A549 (cell line): ENCODE data around the gene KRTAP4-12. TPM values are rescaled to one million over a fixed set of nuclear protein-coding genes. Genes with fewer than 3 reads are reported as not detected.
A peak's percentile ranks its signal among the peaks of the same experiment; 100 is the strongest.
"Not testable (repeated sequence)": the region's sequence is repeated elsewhere in the genome, so short reads cannot be mapped to it uniquely, and the experiment has no call there.

Source experiments
- ATAC-seq, 2 experiments: fragments of 200-7000 bp in 1 of 2; fragments of >200 bp in 1 of 2; cut with Nextera tagmentation in 1 of 2; cut with Tn5 transposase in 1 of 2; 3 replicates each; pipeline versions ENCODE4 v1.8.0 to v1.9.1; 2018 to 2020; ENCODE audit warnings: mild to moderate bottlenecking in 1 of 2, moderate library complexity in 1 of 2
- CTCF ChIA-PET: fragments of 300-600 bp; sonication (Branson Sonifier 250); formaldehyde crosslinking; extraction: SDS; loops from one replicate; lab custom pipeline; 2021; ENCODE audit warnings: antibody characterized with exemption, inconsistent platforms; lab: Yijun Ruan, JAX
- POLR2A ChIA-PET: fragments of 350-600 bp; formaldehyde crosslinking; extraction: SDS; loops from one replicate; lab custom pipeline; 2021; ENCODE audit warnings: antibody characterized with exemption, inconsistent platforms; lab: Yijun Ruan, JAX
- DNase-seq, 2 experiments: peaks; one replicate each; pipeline versions ENCODE4 v3.0.0 to v3.0.0-alpha.2; 2011 to 2016; ENCODE audit warnings: low read depth in 1 of 2, low spot score in 1 of 2
- FAIRE-seq: peaks from 2 replicates; lab custom pipeline; 2011; peaks lifted over from hg19 to GRCh38; lab: Jason Lieb, UNC
- H3K27ac ChIP-seq, 2 experiments: fragments of >200 bp; sonication (Bioruptor Twin); formaldehyde crosslinking; 3 replicates each; pipeline ENCODE4 v1.5.1; 2016 to 2017
- H3K4me1 ChIP-seq: fragments of >200 bp; sonication (Bioruptor Twin); formaldehyde crosslinking; 3 replicates; pipeline ENCODE4 v1.6.1; 2016
- H3K4me2 ChIP-seq: fragments of >200 bp; sonication (Bioruptor Twin); formaldehyde crosslinking; 3 replicates; pipeline ENCODE4 v1.6.1; 2016
- H3K4me3 ChIP-seq: fragments of >200 bp; sonication (Bioruptor Twin); formaldehyde crosslinking; 3 replicates; pipeline ENCODE4 v1.5.1; 2016
- H3K9me3 ChIP-seq: fragments of >200 bp; sonication (Bioruptor Twin); formaldehyde crosslinking; 3 replicates; pipeline ENCODE4 v1.6.1; 2016
- BCL3 ChIP-seq: fragments of >200 bp; sonication (Bioruptor Twin); formaldehyde crosslinking; IDR thresholded peaks from 3 replicates; pipeline ENCODE4 v1.6.1; 2016
- CBX2 ChIP-seq: fragments of 200-600 bp; sonication (generic); IDR thresholded peaks from 2 replicates; pipeline ENCODE4 v1.6.1; 2016; ENCODE audit warnings: low read depth, mild to moderate bottlenecking, borderline replicate concordance
- CHD2 ChIP-seq: fragments of 150-350 bp; IDR thresholded peaks from 2 replicates; pipeline ENCODE4 v1.6.1; 2014; ENCODE audit warnings: low read length; ENCODE audit not compliant: partially characterized antibody
- CHD4 ChIP-seq: fragments of 200-600 bp; sonication (generic); IDR thresholded peaks from 2 replicates; pipeline ENCODE4 v1.6.1; 2016; ENCODE audit warnings: antibody characterized with exemption, mild to moderate bottlenecking, borderline replicate concordance
- CTCF ChIP-seq: fragments of >200 bp; sonication (Bioruptor Twin); formaldehyde crosslinking; IDR thresholded peaks from 3 replicates; pipeline ENCODE4 v1.5.1; 2016
- E2F6 ChIP-seq: IDR thresholded peaks from 2 replicates; pipeline ENCODE4 v1.6.1; 2012; ENCODE audit warnings: low read depth, borderline replicate concordance
- EHF ChIP-seq: fragments of 250-450 bp; sonication (Bioruptor Pico); IDR thresholded peaks from 2 replicates; pipeline ENCODE4 v1.5.0; 2020; ENCODE audit warnings: mild to moderate bottlenecking
- EHMT2 ChIP-seq: fragments of 200-600 bp; sonication (generic); IDR thresholded peaks from 2 replicates; pipeline ENCODE4 v1.6.1; 2016; ENCODE audit warnings: antibody characterized with exemption, low read depth, mild to moderate bottlenecking, moderate library complexity
- ELK1 ChIP-seq: fragments of 150-350 bp; IDR thresholded peaks from 2 replicates; pipeline ENCODE4 v1.6.1; 2014; ENCODE audit warnings: low read depth, mild to moderate bottlenecking, low read length
- FOSB ChIP-seq: fragments of 250-450 bp; sonication (Bioruptor Pico); IDR thresholded peaks from 2 replicates; pipeline ENCODE4 v1.5.0; 2020; ENCODE audit warnings: mild to moderate bottlenecking, moderate library complexity
- FOXS1 ChIP-seq: fragments of 250-450 bp; sonication (Bioruptor Pico); IDR thresholded peaks from 2 replicates; pipeline ENCODE4 v1.5.0; 2020; ENCODE audit warnings: mild to moderate bottlenecking, moderate library complexity
- HDAC2 ChIP-seq: fragments of 200-600 bp; sonication (generic); IDR thresholded peaks from 2 replicates; pipeline ENCODE4 v1.6.1; 2016
- HOXA7 ChIP-seq: fragments of 250-450 bp; sonication (Bioruptor Pico); IDR thresholded peaks from 2 replicates; pipeline ENCODE4 v1.5.0; 2020; ENCODE audit warnings: mild to moderate bottlenecking, moderate library complexity
- JUN ChIP-seq, 2 experiments: fragments of >200 bp; sonication (Bioruptor Twin); formaldehyde crosslinking; IDR thresholded peaks; 2 replicates in 1 of 2; 3 replicates in 1 of 2; pipeline ENCODE4 v1.6.1; 2016 to 2017
- KDM1A ChIP-seq: fragments of 200-600 bp; sonication (generic); IDR thresholded peaks from 2 replicates; pipeline ENCODE4 v1.6.1; 2016; ENCODE audit warnings: low read depth, mild to moderate bottlenecking
- MAFK ChIP-seq: fragments of 450-650 bp; IDR thresholded peaks from 2 replicates; pipeline ENCODE4 v1.6.1; 2014; ENCODE audit not compliant: partially characterized antibody
- NPAS2 ChIP-seq: fragments of 250-450 bp; sonication (Bioruptor Pico); IDR thresholded peaks from 2 replicates; pipeline ENCODE4 v1.8.0; 2022; ENCODE audit warnings: mild to moderate bottlenecking, moderate library complexity, borderline replicate concordance
- NR3C1 ChIP-seq: fragments of >200 bp; sonication (Bioruptor Twin); formaldehyde crosslinking; IDR thresholded peaks from 3 replicates; pipeline ENCODE4 v1.6.1; 2017
- PBX3 ChIP-seq: IDR thresholded peaks from 2 replicates; pipeline ENCODE4 v1.6.1; 2012
- POLR2AphosphoS2 ChIP-seq: conservative IDR thresholded peaks from 2 replicates; pipeline ENCODE4 v1.6.1; 2012; ENCODE audit warnings: low read length, improper control_type of control experiment, inconsistent platforms
- RARB ChIP-seq: fragments of 250-450 bp; sonication (Bioruptor Pico); IDR thresholded peaks from 2 replicates; pipeline ENCODE4 v1.8.0; 2021; ENCODE audit warnings: mild to moderate bottlenecking, moderate library complexity
- RFX5 ChIP-seq: fragments of 450-650 bp; IDR thresholded peaks from 2 replicates; pipeline ENCODE4 v1.7.1; 2014; ENCODE audit warnings: antibody characterized with exemption, mild to moderate bottlenecking, moderate library complexity
- RNF2 ChIP-seq: fragments of 200-600 bp; sonication (generic); IDR thresholded peaks from 2 replicates; pipeline ENCODE4 v1.6.1; 2016; ENCODE audit warnings: low read depth, mild to moderate bottlenecking, antibody characterized with exemption, moderate library complexity, borderline replicate concordance
- SMC3 ChIP-seq: fragments of >200 bp; sonication (Bioruptor Twin); formaldehyde crosslinking; IDR thresholded peaks from 3 replicates; pipeline ENCODE4 v1.6.1; 2018; ENCODE audit warnings: inconsistent platforms
- SREBF2 ChIP-seq: fragments of 450-650 bp; IDR thresholded peaks from 2 replicates; pipeline ENCODE4 v1.6.1; 2014; ENCODE audit warnings: mild to moderate bottlenecking, moderate library complexity
- USF2 ChIP-seq: fragments of 450-650 bp; IDR thresholded peaks from 2 replicates; pipeline ENCODE4 v1.6.1; 2014; ENCODE audit warnings: antibody characterized with exemption
- ZNF302 ChIP-seq: fragments of 250-450 bp; sonication (Bioruptor Pico); IDR thresholded peaks from 2 replicates; pipeline ENCODE4 v1.9.0; 2021; ENCODE audit warnings: inconsistent platforms, mild to moderate bottlenecking, moderate library complexity
- WGBS: methylation state at CpG from one replicate; pipeline ENCODE4 v1.1.6; 2017; ENCODE audit errors: missing lambda C conversion rate; 5-methylcytosine and 5-hydroxymethylcytosine counted together
- polyA minus RNA-seq: library from RNA; depleted of rRNA, polyadenylated mRNA; stranded (reverse); fragments of >200 nt; gene quantifications from 2 replicates; pipeline ENCODE4 v1.2.3, GENCODE V29; 2011; rRNA and poly(A)+ RNA removed
- polyA plus RNA-seq, 4 experiments: library from polyadenylated mRNA; depleted of rRNA in 3 of 4; stranded (reverse); fragments of >200 nt; fragmentation: RNase III in 1 of 4; extraction: RNeasy Plus Mini Kit Qiagen cat#74134 plus additional on column Dnase treatment in 1 of 4; gene quantifications; 2 replicates in 3 of 4; 3 replicates in 1 of 4; pipeline ENCODE4 v1.2.3, GENCODE V29; 2011 to 2017

KRTAP4-12 gene
- polyA plus RNA-seq (2011; rRNA removed) (not detected in 2 replicates), polyA plus RNA-seq (2017; fragmentation: RNase III; extraction: RNeasy Plus Mini Kit Qiagen cat#74134 plus additional on column Dnase treatment) (not detected in 3 replicates), polyA minus RNA-seq (not detected in 2 replicates)
- polyA plus RNA-seq (2012; cell fraction: cytosol; rRNA removed) = not detected in 2 replicates
- not detected in 2 replicates for polyA plus RNA-seq (2012; cell fraction: nucleus; rRNA removed)

GRCh38 chr17:41123991-41124371, at the start of gene KRTAP4-12:
Gene KRTAP4-12, minus strand, starts transcription at chr17:41124182. Its CDS starts 60 bp downstream, at chr17:41124122.
- H3K4me1 ChIP-seq, H3K27ac ChIP-seq, DNase-seq, H3K4me2 ChIP-seq, H3K4me3 ChIP-seq, H3K9me3 ChIP-seq, ATAC-seq, FAIRE-seq, POLR2A ChIA-PET: not testable (repeated sequence)
- WGBS = 77% methylated on average over 3 of the region's 3 CpGs
- CTCF ChIA-PET = interaction anchor here (0.7 kb wide), 1 partner anchor 425 kb away, joined by 4 read pairs; no protein-coding TSS in a partner anchor

GRCh38 chr17:41171886-41172285, 47.9 kb upstream of the KRTAP4-12 start:
- CTCF ChIA-PET = interaction anchor here (1.3 to 1.4 kb wide), 2 partner anchors 150 to 307 kb away, joined by 3 to 5 read pairs; no protein-coding TSS in a partner anchor
- TF ChIP-seq NPAS2 (no peak), CHD4 (no peak), CHD2 (no peak), USF2 (no peak), PBX3 (no peak), FOXS1 (CRISPR knock-in tag) (no peak), EHF (CRISPR knock-in tag) (no peak), KDM1A (no peak), ELK1 (no peak), EHMT2 (no peak), SMC3 (no peak), FOSB (CRISPR knock-in tag) (no peak), E2F6 (no peak), HDAC2 (no peak), ZNF302 (CRISPR knock-in tag) (no peak), BCL3 (no peak)

GRCh38 chr17:41168121-41168520, 44.1 kb upstream of the KRTAP4-12 start, which contains the start of gene KRTAP4-3:
Gene KRTAP4-3, minus strand, starts transcription at chr17:41168221. Its CDS starts 49 bp downstream, at chr17:41168172.
- WGBS = 65% methylated on average over 1 of the region's 1 CpG
- Histone ChIP-seq H3K4me2 (no peak within 1 kb of the TSS), H3K4me1 (0 out of 3 replicates have a peak, but pooled peaks cover 4% of the 10 kb centered on the region), H3K9me3 (no peaks in the 10 kb centered on the region), H3K27ac (no peak within 1 kb of the TSS), H3K4me3 (no peak within 1 kb of the TSS)
- ChIA-PET POLR2A (no interaction called here), CTCF (interaction anchor here (0.9 to 1.2 kb wide), 2 partner anchors 11 to 392 kb away, joined by 3 read pairs; no protein-coding TSS in a partner anchor)
- DNase-seq (no peak), ATAC-seq (no peak), FAIRE-seq (peak; percentile 77)
- no peak for TF ChIP-seq RFX5
- no peak for TF ChIP-seq EHF (CRISPR knock-in tag)
- TF ChIP-seq JUN (IDR thresholded peaks at IDR 0.05) = no peak
- TF ChIP-seq CBX2 = no peak
- TF ChIP-seq HOXA7 (CRISPR knock-in tag) = no peak
- TF ChIP-seq POLR2AphosphoS2 = no peak
- TF ChIP-seq RARB (CRISPR knock-in tag) = no peak
- no peak for TF ChIP-seq FOXS1 (CRISPR knock-in tag)
- no peak for TF ChIP-seq CHD2
- TF ChIP-seq FOSB (CRISPR knock-in tag) = no peak
- no peak for TF ChIP-seq EHMT2
- no peak for TF ChIP-seq CTCF
- TF ChIP-seq SREBF2 = no peak
- no peak for TF ChIP-seq SMC3
- TF ChIP-seq HDAC2 = no peak
- no peak for TF ChIP-seq MAFK
- TF ChIP-seq RNF2 = no peak
- TF ChIP-seq NR3C1 = no peak

More at GRCh38 chr17:41171886-41172285, 47.9 kb upstream of the KRTAP4-12 start:
- DNase-seq = no peak
- no peak for ATAC-seq
- POLR2A ChIA-PET = no interaction called here
- H3K9me3 ChIP-seq = no peaks in the 10 kb centered on the region
- FAIRE-seq = no peak
- no peaks in the 10 kb centered on the region for H3K4me1 ChIP-seq
- H3K27ac ChIP-seq = no peak overlapping the region
- 59% methylated on average over 2 of the region's 2 CpGs for WGBS
- no peak overlapping the region for H3K4me2 ChIP-seq
- H3K4me3 ChIP-seq = no peak overlapping the region
